Urothelium cell line (cell line): ENCODE data around the gene GOLPH3.
"Not testable (repeated sequence)": the region's sequence is repeated elsewhere in the genome, so short reads cannot be mapped to it uniquely, and the experiment has no call there.

Experiments used
- DNase-seq: peaks from one replicate; pipeline ENCODE4 v3.0.0; 2011; ENCODE audit warnings: low spot score, mixed read lengths
- FAIRE-seq: peaks from 2 replicates; lab custom pipeline; 2011; peaks lifted over from hg19 to GRCh38; lab: Jason Lieb, UNC

The GOLPH3 gene

GRCh38 chr5:32100691-32101302 lies 73.3 kb downstream of the GOLPH3 start:
- DNase-seq, result no peak

GRCh38 chr5:32100230-32100629 lies 73.9 kb downstream of the GOLPH3 start:
- DNase-seq (no peak), FAIRE-seq (no peak)

More at GRCh38 chr5:32100691-32101302, 73.3 kb downstream of the GOLPH3 start:
- FAIRE-seq, result no peak

- DNase-seq (no peak), FAIRE-seq (no peak)
Observed at GRCh38 chr5:32099486-32100035, 74.6 kb downstream of the GOLPH3 start.

GRCh38 chr5:32098890-32099310 lies 75.2 kb downstream of the GOLPH3 start:
- DNase-seq (no peak), FAIRE-seq (no peak)

- DNase-seq, result no peak
- no peak for FAIRE-seq
Observed at GRCh38 chr5:32098291-32098690, 75.8 kb downstream of the GOLPH3 start.

- no peak for FAIRE-seq
Observed at GRCh38 chr5:32096891-32097595, 77.1 kb downstream of the GOLPH3 start.

GRCh38 chr5:32095261-32095671 lies 78.9 kb downstream of the GOLPH3 start:
- FAIRE-seq, result no peak
- DNase-seq, result no peak

More at GRCh38 chr5:32096891-32097595, 77.1 kb downstream of the GOLPH3 start:
- DNase-seq, result no peak

- no peak for FAIRE-seq
- no peak for DNase-seq
Observed at GRCh38 chr5:32094691-32095090, 79.4 kb downstream of the GOLPH3 start.

GRCh38 chr5:32092938-32093812 lies 80.9 kb downstream of the GOLPH3 start:
- DNase-seq, result peak; percentile 83
- FAIRE-seq, result peak; percentile 37

GRCh38 chr5:32090755-32091128 lies 83.4 kb downstream of the GOLPH3 start:
- FAIRE-seq, result no peak

GRCh38 chr5:32090026-32090754 lies 83.9 kb downstream of the GOLPH3 start:
- FAIRE-seq (no peak), DNase-seq (no peak)

More at GRCh38 chr5:32090755-32091128, 83.4 kb downstream of the GOLPH3 start:
- DNase-seq, result no peak

- no peak for FAIRE-seq
- DNase-seq, result no peak
Observed at GRCh38 chr5:32089146-32090000, 84.7 kb downstream of the GOLPH3 start.

GRCh38 chr5:32088214-32088613 lies 85.9 kb downstream of the GOLPH3 start:
- DNase-seq (no peak), FAIRE-seq (no peak)

GRCh38 chr5:32087086-32088082 lies 86.7 kb downstream of the GOLPH3 start:
- FAIRE-seq, result no peak

GRCh38 chr5:32083981-32084430 lies 90.1 kb downstream of the GOLPH3 start:
- no peak for DNase-seq
- FAIRE-seq, result no peak

More at GRCh38 chr5:32087086-32088082, 86.7 kb downstream of the GOLPH3 start:
- DNase-seq, result no peak

- FAIRE-seq, result no peak
- no peak for DNase-seq
Observed at GRCh38 chr5:32082701-32083100, 91.4 kb downstream of the GOLPH3 start.

GRCh38 chr5:32080565-32080964 lies 93.6 kb downstream of the GOLPH3 start:
- FAIRE-seq, DNase-seq: not testable (repeated sequence)

- FAIRE-seq, DNase-seq: not testable (repeated sequence)
Observed at GRCh38 chr5:32078855-32079254, 95.3 kb downstream of the GOLPH3 start.
